Stimulated activated CD8-positive, alpha-beta memory T cell treated with anti-CD3 and anti-CD28 coated beads, Interleukin-4, amount 100 ng/mL, for 4 hours (primary cell): ENCODE results near the gene CD248.

Experiments
- DNase-seq, 2 donors: peaks; one replicate each; pipeline ENCODE4 v3.0.0-alpha.2; 2020; ENCODE audit warnings: low read depth in 2 of 2, low spot score in 1 of 2

Gene CD248

DNA sequence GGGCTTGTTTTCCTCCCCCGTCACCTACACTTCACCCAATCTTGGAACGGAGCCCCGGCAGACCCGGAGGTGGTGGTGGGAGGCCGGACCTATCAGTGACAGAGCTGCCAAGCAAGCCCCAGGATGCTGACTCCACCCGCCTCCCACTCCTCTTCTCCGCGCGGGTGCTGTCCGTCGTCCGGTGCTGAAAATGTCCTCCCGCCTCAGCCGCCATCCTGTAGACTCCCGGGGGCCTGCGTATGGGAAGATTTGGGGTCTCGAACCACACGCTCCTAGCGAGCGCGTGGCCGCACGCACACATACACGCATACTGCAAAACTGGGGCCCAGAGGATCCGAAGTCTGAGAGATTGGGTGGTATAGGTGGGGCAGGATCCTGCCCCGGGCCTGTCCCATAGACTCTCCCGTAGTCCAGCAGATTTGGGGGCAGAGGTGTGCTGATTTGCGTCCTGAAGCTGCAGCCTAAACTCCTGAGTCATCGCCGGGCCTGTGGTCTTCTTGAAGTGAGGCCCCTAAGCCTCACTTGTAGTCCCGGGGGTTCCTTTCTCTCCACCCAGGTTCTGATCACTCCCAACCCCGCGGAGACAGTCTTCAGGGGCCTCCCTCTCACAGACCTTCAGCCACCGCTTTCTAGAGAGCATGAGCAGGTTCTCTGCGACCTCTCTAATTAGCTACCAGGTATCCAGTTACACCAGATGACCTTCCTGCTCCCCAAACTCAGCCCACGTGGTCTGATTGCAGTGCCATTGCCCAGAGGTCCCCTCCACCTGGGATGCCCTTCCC, 27.1 kb downstream of the CD248 start:
- DNase-seq = peak; percentile 52 to 62

DNA sequence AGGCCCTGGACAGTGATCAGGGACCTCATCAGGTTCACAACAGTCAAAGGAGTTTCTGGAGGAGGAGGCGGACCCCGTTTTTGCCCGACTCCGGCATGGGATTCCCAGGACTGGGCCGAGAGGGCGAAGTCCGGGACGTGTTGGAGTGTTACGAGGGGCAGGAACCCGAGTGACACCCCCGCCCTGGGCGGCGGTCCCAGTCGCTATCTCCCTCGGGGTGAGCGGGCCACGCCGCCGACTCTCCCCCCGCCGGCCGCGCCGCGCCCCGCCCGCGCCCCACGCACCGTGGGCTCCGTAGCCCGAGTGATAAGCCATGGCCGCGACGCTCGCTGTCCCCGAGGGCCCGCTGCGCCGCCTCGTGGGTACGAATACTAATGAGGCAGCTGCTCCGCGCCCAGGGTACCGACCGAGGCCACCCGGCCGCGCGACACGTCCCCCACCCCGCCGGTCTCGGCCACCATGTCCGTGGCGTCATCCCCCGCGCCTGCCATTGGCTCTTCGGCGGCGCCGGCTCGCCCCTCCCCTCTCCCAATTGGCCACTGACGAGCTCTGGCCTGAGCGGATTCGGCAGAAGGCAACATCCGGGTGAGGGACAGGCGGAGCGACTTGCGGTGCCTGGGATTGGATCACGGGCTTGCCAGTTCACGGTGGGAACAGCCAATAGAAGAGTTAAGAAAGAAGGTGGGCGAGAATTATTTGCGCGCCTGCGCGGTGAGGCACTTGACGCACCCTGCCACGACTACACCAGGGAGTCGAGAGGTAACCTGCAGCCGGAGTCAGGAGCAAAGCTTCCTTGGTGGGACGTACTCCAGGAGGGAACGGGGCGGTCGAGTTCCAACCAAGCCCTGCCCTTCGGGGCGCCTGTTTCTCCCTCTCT, 27.9 kb downstream of the CD248 start, which contains the start of gene YIF1A:
TSS of gene YIF1A (minus strand) at position 473 of the 877 bp plus-strand sequence. CDS start at position 315, 158 bp downstream.
- peak; percentile 95 to 98 for DNase-seq

DNA sequence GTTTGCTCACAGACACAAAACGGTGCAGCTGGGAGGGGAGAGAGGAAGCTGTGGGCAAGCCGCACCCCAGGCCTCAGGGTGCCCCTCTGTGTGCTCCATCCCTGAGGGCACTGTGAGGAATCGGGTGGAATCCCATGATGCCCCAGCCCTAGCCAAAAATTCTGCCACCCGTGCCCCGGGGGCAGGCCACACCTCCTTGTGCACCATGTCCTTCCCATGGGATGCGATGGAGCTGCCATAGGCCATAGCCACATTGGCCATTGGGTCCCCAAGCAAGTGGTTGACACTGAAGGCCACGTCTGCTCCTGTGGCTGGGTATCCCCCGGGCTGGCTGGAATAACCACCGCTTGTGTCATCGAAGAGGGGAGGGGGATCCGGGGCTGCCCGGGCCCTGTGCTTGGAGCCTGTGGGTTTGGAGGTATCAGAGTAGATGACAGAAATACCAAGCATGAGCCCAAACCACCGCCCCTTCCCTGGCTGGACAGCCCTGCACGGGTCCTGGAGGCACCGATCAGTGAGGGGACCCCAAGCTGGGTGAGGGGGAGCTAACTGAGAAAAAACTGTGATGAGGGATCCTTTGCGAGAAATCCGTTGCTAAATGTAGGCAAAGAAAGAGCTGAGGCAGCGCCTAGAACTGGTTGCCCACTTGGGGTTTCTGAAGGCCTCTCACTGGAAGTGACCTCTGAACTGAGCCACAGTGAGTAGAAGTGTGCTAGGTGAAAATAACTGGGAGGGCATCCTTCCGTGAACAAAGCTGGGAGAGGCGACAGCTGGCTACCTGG, 28.8 kb downstream of the CD248 start:
- no peak for DNase-seq

DNA sequence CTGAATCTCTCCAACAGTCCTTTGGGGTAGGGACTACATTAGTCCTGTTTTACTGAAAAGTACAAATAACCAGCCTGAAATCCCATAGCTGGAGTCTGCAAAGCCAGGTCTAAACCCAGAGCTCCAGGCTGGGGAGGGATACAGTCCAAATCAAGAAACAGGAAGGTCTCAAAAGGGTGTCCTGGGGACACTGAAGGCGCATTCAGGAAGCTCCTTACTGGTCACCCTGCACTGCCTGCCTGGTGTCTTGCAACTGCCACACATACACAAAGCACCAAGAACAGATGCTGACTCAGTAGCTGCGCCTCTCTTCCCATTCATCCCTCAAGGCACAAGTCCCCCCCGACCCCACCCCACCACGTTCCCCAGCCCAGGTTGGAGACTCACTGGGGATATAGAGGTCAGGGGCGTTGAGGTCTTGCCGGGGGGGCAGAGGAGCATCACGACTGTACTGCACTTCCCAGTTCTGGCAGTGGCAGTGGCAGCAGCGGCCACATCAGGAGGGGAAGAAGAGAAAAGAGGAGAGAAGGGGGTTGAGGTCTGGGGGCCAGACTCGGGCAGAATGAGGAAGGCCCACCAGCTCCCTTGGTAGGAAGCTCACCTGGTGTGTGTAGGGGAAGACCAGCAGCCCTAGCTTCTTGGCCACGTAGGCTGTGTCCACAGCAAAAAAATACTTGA, 29.5 kb downstream of the CD248 start:
- DNase-seq = no peak

DNA sequence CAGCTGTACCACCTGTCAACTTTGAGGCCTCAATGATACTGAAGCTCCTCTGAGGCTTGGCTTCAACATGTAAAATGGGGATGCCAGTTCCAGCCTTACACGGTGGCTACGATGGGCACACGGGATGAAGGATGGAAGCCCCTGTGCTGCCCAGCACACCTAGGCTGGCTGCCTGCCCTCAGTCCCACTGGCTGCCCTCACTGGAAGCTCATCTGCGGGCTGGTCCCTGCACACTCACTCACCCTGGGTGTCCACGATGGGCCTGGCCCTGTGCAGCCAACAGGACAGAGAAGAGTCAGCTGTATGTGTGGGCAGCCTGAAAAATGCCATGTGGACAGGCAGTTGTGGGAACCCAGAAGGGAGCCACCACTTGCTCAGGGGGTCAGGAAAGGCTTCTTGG, 30.1 kb downstream of the CD248 start:
- no peak for DNase-seq

DNA sequence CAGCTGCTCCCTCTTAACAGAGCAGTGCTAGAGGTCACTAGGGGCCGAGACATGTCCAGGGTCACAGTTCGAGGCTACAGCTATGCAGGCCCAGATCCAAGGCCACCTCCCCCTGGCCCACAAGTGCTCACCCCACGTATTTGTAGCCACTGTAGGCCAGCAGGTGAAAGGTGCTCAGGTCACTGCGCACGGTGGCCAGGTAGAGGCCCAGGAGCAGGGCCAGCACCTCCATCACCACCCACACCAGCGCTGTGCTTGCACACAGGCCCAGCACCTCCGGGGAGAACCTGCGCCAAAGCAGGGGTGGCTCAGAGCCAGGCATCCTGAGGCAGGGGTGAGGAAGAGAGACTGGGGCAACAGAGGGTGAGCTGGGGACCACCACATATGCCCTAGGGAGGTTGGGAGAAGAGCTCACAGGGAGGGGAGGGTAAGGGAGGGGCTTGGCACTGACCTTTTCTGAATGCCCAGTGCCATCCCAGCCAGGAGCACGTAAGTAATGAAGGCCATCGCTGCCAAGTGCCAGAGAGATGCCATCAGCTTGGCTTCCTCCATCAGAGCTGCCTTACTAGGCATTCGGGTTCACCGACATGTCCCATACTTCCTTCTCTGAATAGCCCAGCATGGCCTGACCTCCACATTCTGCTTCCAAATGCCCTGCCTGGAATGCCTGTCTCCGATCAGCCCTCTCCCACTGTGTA, 31.4 kb downstream of the CD248 start:
- no peak for DNase-seq

DNA sequence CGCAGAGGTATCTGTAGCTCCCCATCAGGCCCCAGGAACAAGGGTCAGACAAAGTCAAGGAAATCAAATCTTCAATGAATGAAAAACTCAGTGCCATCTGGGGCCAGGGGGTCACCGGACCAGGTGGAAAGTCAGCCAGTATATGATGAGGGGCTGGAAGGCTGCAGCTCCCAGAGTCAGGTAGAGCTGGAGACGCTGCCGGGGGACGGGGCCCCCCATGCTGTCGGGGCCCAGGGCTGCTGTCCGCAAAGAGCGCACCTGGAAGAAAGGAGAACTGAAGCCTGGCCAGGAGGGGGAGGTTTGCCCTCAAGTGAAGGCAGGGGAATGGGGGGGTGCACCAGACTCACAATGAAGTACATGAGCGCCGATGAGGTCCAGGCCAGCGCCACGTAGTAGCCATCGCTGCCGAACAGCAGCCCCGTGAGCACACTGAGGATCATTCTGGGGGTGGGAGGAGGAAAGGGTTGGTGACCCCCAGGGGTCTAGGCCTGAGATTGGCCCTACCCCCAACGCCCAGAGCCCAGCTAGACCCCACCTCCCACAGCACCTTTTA, 32.2 kb downstream of the CD248 start:
- DNase-seq = no peak

DNA sequence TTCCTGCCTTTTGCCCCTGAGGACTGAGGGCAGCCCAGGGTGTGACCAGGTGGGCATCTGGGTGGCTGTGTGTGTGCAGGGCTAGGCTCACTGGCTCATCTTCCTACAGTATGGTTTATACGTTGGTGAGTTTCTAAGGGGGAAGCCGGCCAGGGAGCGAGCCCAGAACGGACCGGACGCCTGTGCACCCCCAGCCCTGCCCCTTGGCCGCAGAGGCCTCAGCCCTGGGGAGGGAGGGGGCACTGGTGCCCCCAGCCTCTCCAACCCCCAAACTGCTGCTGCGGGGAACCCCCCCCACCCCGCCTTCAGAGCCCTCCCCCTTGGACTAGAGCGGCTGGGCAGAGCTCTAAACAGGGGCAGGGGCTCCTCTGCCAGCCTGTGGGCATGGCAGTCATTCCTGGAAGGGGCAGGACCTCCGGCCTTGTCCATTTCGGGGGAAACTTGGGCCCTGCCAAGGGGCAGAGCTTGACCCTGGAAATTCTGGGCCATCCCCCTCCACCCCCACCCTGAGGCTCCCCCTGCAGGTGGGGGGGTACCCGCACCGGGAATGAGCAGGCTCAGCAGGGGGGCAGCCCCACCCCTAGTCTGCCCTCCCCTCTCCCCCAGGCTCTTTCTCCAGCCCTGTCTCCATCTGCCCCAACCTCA, 33.3 kb downstream of the CD248 start:
- DNase-seq = no peak

DNA sequence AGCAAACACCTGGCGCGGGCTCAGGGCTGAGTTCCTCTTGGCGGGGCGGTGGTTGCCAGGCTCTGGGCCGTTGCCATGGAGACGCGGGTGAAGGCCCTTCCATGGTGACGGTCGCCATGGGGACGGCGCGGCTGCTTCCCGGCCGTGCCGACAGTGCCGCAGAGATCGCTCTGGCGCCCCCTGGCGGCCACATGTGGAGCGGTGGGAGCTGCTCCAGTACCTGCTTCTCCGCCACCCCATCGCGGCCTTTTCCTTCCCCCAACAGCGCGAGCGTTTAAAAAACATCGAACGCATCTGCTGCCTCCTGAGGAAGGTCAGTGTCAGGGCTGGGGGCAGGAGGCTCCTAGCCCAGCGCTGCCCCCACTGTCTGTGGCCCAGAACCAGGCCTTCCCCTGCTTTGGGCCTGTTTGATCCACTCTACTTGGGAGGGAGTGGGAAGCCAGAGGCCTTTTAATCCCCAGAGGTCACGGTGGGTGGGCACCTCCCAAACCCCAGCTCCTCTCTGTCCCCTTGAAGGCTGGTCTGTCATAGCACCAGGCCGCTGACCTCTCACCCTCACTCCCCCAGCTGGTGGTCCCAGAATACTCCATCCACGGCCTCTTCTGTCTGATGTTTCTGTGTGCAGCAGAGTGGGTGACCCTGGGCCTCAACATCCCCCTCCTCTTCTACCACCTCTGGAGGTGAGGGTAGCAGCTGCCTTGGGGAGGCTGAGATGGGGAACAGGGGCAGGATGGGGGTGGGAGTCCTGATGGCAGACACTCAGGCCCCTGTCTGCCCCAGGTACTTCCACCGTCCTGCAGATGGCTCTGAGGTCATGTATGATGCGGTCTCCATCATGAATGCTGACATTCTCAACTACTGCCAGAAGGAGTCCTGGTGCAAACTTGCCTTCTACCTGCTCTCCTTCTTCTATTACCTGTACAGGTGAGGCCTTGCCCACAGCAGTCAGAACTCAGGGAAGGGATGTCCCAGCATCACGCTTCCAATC, 34.1 kb downstream of the CD248 start:
- peak; percentile 95 for DNase-seq

DNA sequence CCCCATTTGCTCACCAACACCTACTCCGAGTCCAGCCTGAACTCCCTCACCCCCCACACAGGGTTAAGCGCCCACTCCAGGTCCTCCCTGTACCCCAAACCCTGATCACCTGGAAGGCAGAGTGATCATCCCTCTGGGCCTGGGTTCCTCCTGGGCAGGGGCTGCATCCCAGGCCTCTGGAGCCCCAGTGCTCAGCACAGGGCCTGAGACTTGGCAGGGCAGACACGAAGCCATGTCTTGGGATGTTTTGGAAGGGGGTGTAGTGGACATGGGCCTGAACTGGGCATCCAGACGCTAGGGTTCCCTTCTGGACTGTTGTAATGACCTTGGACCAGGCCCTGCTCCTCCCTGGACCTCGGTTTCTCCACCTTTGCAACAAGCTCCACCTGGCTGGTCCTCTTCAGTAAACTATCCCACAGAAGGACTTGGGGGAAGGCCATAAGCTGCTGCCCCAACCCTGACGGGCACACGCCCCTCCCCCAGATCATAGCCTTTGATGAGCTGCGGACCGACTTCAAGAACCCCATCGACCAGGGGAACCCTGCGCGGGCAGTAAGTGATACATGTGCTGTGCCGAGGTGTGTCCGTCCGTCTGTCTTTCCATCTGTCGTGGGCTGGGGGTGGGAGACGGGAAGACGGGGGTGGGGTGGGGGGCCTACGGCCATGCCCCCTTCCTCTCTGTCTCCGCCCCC, 34.9 kb downstream of the CD248 start:
- DNase-seq = no peak

DNA sequence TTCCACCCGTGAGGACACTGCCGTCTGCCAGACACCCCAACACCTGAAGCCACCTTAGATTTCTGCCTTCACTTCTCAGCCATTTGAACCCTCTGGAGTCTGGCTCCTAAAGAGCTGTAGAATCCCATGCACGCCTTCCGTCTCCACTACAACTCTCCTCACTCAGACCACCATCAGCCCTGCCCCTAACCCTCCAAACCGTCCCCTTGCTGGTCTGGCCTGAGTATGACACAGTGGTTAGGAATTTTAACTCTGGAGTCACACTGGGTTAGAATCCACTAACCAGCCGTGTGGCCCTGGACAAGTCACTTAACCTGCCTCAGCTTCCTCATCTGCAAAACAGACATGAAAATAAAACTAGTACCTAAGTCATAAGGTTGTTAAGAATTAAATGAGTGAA, 35.8 kb downstream of the CD248 start:
- no peak for DNase-seq

DNA sequence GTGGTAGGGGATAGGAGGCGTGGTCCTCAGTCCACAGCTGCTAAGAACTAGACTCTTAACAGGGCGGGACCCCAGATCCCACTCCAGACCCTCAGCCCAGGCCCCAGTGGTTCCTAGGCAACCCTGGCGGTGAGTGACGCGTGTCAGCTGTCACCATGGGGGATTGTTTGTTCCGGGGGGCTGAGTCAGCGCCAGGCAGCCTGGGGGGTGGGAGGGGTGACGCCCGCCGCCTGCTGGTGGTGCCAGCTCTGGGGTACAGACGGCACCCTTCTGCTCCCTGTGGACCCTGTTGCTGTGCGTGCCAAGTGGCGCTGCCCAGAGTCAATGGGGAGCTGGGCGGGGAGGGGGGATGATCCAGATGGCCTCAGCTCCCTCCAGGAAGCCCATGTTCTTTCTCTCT, 36.4 kb downstream of the CD248 start:
- no peak for DNase-seq

DNA sequence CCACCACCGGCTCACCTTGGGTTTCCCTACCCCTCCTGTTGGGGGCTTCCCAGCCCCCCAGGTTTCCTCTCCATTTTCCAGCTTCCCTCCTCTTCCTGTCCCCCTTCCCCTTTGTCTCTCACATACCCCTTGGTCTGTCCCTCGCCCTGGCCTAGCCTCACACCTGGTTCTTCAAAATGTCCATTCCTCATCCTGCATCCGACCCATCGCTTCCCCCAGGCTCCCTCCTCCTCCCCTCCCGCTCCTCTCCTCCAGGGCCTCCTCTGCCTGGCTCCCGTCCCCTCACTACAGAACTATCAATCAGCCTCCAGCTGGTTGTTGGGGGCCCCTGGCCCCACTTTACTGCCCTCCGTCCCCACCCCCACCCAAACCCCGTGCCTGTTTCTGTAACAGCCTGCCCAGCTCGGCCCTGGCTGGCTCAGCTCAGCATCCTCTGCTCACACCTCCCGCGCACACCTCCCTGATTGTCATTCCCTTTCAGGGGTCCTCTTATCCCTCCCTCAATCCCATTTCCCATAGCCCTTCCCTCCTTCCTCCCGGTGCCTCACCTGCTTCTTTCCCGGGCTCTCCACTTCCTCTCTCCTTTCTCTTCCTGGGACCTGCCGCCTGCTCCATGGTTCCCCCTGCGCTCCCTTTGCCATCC, 37.6 kb downstream of the CD248 start:
- DNase-seq = no peak

DNA sequence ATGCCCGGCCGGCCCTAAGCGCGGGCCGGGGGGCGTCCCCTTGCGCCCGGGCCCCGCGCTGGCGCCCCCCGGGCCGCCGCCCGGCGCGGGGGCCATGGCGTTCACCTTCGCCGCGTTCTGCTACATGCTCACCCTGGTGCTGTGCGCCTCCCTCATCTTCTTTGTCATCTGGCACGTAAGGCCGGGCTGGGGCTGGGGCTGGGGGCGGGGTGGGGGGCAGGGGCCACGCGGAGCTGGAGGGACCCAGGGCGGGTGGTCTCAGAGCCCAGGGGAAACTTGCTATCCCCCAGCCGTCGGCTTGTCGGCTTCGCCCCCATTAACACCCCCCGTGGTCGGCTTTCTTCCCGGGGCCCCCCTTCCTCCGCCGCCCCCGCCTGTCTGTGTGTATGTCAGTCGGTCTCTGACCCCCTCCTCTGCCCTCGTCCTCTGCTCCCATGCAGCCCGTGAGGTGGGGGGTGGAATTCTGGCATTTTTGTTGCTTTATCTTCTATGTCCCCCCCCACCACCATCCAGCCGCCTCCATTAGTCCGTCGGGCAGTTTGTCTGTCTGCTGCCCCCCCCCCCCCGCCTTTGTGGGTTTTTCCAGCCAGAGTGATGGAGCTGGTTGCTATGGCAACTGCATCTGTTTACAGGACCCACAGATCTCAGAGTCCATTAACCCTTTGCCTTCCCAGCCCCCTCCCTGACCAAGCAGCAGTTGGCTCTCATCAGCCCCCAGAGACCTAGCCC, 38.3 kb downstream of the CD248 start:
- DNase-seq = no peak

DNA sequence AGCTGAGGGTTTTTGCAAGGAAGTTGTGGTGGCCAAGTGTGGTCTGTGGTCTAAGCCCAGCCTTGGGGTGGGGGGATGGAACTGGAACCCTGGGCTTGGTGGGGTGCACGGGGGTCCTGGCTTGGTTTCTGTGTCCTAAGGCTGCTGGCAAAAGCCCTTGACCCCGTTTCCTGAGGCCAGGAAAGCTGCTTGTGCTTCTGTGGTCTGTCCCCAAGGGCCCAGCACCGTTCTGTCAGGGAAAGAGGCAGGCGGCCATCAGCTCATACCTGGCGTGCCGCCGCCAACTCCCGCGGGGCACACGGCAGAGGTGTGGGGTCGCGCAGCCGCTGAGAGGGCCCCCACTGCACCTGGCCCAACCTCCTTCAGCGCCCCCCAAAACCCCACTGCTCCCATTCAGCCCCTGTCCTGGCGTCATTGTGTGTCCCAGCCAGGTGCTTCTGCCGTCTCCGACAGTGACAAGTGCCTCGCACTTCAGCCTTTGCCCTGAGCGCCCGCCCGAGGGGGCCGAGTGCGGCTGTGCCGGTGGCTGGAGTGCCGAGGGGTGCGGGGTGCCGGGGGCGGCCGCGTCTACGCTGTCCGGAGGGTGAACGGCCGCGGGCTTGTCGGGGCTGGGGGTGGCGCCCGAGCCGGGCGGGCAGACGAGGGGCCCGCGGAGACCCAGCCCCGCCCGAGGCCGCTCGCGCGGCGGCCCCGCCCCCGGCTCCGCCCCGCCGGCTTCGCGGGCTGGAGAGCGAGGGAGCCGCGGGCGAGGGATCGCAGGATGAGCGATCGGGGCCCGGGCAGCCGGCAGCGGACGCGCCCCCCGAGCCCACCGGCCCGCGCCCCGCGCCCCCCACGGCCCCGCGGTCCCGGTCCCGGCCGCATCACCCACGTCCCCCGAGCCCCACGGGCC, 39.1 kb downstream of the CD248 start, which contains the start of gene CNIH2:
TSS of gene CNIH2 (plus strand) at position 705 of the 892 bp plus-strand sequence. CDS start 282 bp downstream, outside the sequence.
- DNase-seq = no peak
